NCI-H2227 treated with DMSO at 0.1 percent for 48 hours (cell line): Measurements from ENCODE around the gene CCDC24.

ENCODE experiments used
- DNase-seq: peaks from one replicate; lab custom pipeline; 2025; lab: John Stamatoyannopoulos, UW

Gene CCDC24

GRCh38 chr1:44040418-44040817 is 49.0 kb downstream of the CCDC24 start:
- DNase-seq = no peak

DNA sequence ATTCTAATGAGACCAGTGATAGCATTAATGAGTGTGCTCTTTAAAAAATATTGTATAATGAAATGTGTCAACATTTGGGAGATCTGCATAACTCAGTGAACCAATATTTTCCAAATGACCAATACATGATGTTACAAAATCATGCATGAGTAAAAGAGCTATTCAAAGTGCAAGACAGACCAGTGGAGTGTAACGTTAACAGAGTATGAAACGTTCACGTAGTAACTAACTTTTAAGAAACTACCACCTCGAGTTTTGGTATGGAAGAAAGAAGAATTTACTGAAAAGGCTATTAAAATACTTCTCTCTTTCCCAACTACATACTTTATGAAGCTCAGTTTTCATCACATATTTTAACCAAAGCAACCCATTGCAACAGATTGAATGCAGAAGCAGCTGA is 49.4 kb downstream of the CCDC24 start:
- no peak for DNase-seq

DNA sequence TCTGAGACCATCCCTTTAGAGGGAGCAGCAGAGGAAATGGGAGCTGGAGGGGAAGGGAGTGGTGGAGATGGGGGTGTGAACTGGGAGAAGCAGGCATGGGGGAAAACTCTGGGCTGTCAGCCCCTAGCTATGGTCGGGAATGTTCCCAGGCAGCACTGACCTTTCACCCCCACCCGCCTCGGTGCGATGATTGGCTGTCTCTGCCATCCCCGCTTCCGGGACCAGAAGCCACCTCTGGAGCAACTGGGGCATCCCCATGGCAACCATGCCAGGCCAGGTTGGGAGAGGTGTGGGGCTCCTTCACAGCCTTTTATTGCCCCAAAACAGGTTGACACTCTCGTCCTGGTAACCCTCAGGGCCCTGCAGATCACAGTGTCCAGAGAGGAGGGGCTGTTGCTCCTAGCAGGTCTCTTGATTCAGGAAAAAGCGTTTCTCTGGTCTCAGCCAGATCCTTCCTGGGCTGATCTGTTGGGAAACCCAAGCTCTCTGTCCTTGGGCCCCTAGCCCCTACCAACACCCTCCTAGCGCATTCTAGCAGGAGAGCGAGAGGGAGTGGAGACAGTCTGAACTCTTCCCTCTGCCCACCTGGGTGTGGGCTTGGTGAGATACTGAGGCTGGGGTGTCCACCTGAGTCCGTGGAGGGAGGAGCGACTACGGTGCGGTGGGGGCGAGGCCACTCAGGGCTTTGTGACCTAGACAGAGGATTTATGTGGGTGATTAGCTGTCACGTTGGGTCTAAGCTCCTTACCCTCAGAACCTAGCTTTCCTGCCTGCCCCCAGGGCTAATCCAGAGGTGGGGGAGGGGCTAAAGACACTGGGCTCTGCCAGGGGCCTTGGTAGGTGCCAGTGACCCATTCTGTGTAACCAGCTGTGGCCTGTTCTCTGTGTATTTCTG is 52.0 kb downstream of the CCDC24 start:
- no peak for DNase-seq

- DNase-seq = no peak
Measured at GRCh38 chr1:44044071-44044801, 52.8 kb downstream of the CCDC24 start.

DNA sequence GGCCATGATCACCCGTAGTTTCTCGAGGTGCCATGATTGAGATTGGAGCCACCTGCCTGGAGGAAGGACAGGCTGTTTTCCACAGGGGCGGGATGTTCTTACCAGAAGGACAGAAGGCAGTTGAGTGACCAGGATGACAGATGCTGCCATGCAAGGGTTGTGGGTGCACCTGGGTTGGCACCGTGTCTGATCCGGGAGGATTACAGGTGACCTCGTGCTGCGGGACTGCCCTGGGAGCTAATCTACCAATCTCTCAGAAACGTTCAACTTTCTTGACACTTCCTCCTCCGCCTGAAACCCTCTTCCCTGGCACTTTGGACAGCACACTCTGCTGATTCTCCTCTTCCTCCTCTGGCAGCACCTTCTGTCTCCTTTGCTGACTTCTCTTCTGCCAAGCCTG is 53.7 kb downstream of the CCDC24 start:
- no peak for DNase-seq
